H9 (cell line): ENCODE data around the gene NUP88. TPM values are rescaled to one million over a fixed set of nuclear protein-coding genes. Genes with fewer than 3 reads are reported as not detected.

Source experiments
- DNase-seq: peaks from one replicate; pipeline ENCODE4 v3.0.0-alpha.2; 2017
- H2AFZ ChIP-seq: one replicate; pipeline ENCODE4 v1.6.1; 2013; ENCODE audit warnings: mild to moderate bottlenecking, low read length, control low read depth, moderate library complexity
- H2AK5ac ChIP-seq: 2 replicates; pipeline ENCODE4 v1.6.1; 2013; ENCODE audit warnings: low read length, control low read depth, mixed read lengths; ENCODE audit not compliant: insufficient read length
- H2BK120ac ChIP-seq: one replicate; pipeline ENCODE4 v1.6.1; 2013; ENCODE audit warnings: low read depth, mild to moderate bottlenecking, low read length, control low read depth, inconsistent platforms; ENCODE audit not compliant: poor library complexity, severe bottlenecking
- H2BK12ac ChIP-seq: 2 replicates; pipeline ENCODE4 v1.6.1; 2013; ENCODE audit warnings: low read length, control low read depth, mixed read lengths, low read depth; ENCODE audit not compliant: insufficient read length
- H2BK15ac ChIP-seq: 2 replicates; pipeline ENCODE4 v1.6.1; 2013; ENCODE audit warnings: low read depth, low read length, control low read depth
- H2BK20ac ChIP-seq: one replicate; pipeline ENCODE4 v1.6.1; 2013; ENCODE audit warnings: low read depth, mild to moderate bottlenecking, low read length, control low read depth, inconsistent platforms; ENCODE audit not compliant: poor library complexity, severe bottlenecking
- H2BK5ac ChIP-seq: 2 replicates; pipeline ENCODE4 v1.6.1; 2013; ENCODE audit warnings: low read length, control low read depth, mixed read lengths; ENCODE audit not compliant: insufficient read length
- H3K14ac ChIP-seq: 2 replicates; pipeline ENCODE4 v1.6.1; 2013; ENCODE audit warnings: low read length, control low read depth; ENCODE audit not compliant: insufficient read depth
- H3K18ac ChIP-seq: 2 replicates; pipeline ENCODE4 v1.6.1; 2013; ENCODE audit warnings: low read depth, mild to moderate bottlenecking, mixed read lengths, low read length, control low read depth; ENCODE audit not compliant: insufficient read length
- H3K23ac ChIP-seq: 2 replicates; pipeline ENCODE4 v1.6.1; 2013; ENCODE audit warnings: low read length, control low read depth, mixed read lengths, low read depth; ENCODE audit not compliant: insufficient read length
- H3K23me2 ChIP-seq: 2 replicates; pipeline ENCODE4 v1.6.1; 2013; ENCODE audit warnings: low read depth, mild to moderate bottlenecking, mixed read lengths, low read length, control low read depth; ENCODE audit not compliant: insufficient read length, poor library complexity, severe bottlenecking
- H3K27ac ChIP-seq: 2 replicates; pipeline ENCODE4 v1.5.1; 2013; ENCODE audit warnings: low read length, control low read depth, mixed read lengths, low read depth; ENCODE audit not compliant: insufficient read length
- H3K27me3 ChIP-seq: 2 replicates; pipeline ENCODE4 v1.6.1; 2013; ENCODE audit warnings: low read length, control low read depth, inconsistent platforms; ENCODE audit not compliant: insufficient read depth
- H3K4ac ChIP-seq: 2 replicates; pipeline ENCODE4 v1.6.1; 2013; ENCODE audit warnings: low read depth, mild to moderate bottlenecking, control low read depth, inconsistent platforms, low read length, moderate library complexity
- H3K4me1 ChIP-seq: 2 replicates; pipeline ENCODE4 v1.6.1; 2013; ENCODE audit warnings: low read length, control low read depth, inconsistent platforms; ENCODE audit not compliant: insufficient read depth
- H3K4me2 ChIP-seq: 2 replicates; pipeline ENCODE4 v1.6.1; 2013; ENCODE audit warnings: low read length, control low read depth, mixed read lengths; ENCODE audit not compliant: insufficient read length, insufficient read depth
- H3K56ac ChIP-seq: 2 replicates; pipeline ENCODE4 v1.6.1; 2013; ENCODE audit warnings: low read depth, mild to moderate bottlenecking, mixed read lengths, low read length, control low read depth; ENCODE audit not compliant: insufficient read length
- H3K79me1 ChIP-seq: 2 replicates; pipeline ENCODE4 v1.6.1; 2013; ENCODE audit warnings: low read depth, mild to moderate bottlenecking, moderate library complexity, low read length, control low read depth, inconsistent platforms; ENCODE audit not compliant: insufficient read depth, poor library complexity, severe bottlenecking
- H3K79me2 ChIP-seq: 2 replicates; pipeline ENCODE4 v1.6.1; 2013; ENCODE audit warnings: low read length, control low read depth, inconsistent platforms; ENCODE audit not compliant: insufficient read depth
- H3K9ac ChIP-seq: 2 replicates; pipeline ENCODE4 v1.6.1; 2013; ENCODE audit warnings: low read length, control low read depth, mixed read lengths; ENCODE audit not compliant: insufficient read length; ENCODE audit errors: extremely low read depth
- H3K9me3 ChIP-seq: one replicate; pipeline ENCODE4 v1.6.1; 2013; ENCODE audit warnings: low read depth, low read length, inconsistent platforms; ENCODE audit not compliant: control insufficient read depth
- H3T11ph ChIP-seq: one replicate; pipeline ENCODE4 v1.6.1; 2013; ENCODE audit warnings: mild to moderate bottlenecking, low read length, control low read depth, inconsistent platforms
- H4K20me1 ChIP-seq: one replicate; pipeline ENCODE4 v1.6.1; 2013; ENCODE audit not compliant: control insufficient read depth, insufficient read length, insufficient read depth
- H4K5ac ChIP-seq: 2 replicates; pipeline ENCODE4 v1.6.1; 2013; ENCODE audit warnings: low read depth, mild to moderate bottlenecking, mixed read lengths, low read length, control low read depth; ENCODE audit not compliant: insufficient read length
- H4K8ac ChIP-seq: replicated peaks from 2 replicates; pipeline ENCODE4 v1.6.1; 2013; ENCODE audit warnings: low read length, control low read depth, mixed read lengths, low read depth; ENCODE audit not compliant: insufficient read length
- H4K91ac ChIP-seq: 2 replicates; pipeline ENCODE4 v1.6.1; 2013; ENCODE audit warnings: low read depth, mild to moderate bottlenecking, moderate library complexity, mixed read lengths, low read length, control low read depth; ENCODE audit not compliant: insufficient read length
- H3K27ac Mint-ChIP-seq, 3 experiments: 2 replicates in 2 of 3; 3 replicates in 1 of 3; pipeline ENCODE4 v1.8.0; 2020 to 2021; ENCODE audit warnings: mixed read lengths in 3 of 3, mild to moderate bottlenecking in 1 of 3, moderate library complexity in 1 of 3
- H3K27me3 Mint-ChIP-seq: 2 replicates; pipeline ENCODE4 v1.8.0; 2021; ENCODE audit warnings: low read depth, mild to moderate bottlenecking, moderate library complexity, mixed read lengths
- H3K36me3 Mint-ChIP-seq, 3 experiments: 2 replicates in 2 of 3; 3 replicates in 1 of 3; pipeline ENCODE4 v1.8.0; 2020 to 2021; ENCODE audit warnings: low read depth in 3 of 3, mixed read lengths in 3 of 3; ENCODE audit not compliant: insufficient read depth in 1 of 3
- H3K4me1 Mint-ChIP-seq, 2 experiments: 2 replicates each; pipeline ENCODE4 v1.8.0; 2020; ENCODE audit warnings: mixed read lengths in 2 of 2
- H3K4me3 Mint-ChIP-seq, 2 experiments: 2 replicates in 1 of 2; 3 replicates in 1 of 2; pipeline ENCODE4 v1.8.0; 2020 to 2021; ENCODE audit warnings: mild to moderate bottlenecking in 2 of 2, mixed read lengths in 2 of 2, moderate library complexity in 1 of 2
- H3K9me3 Mint-ChIP-seq, 2 experiments: 2 replicates in 1 of 2; 3 replicates in 1 of 2; pipeline ENCODE4 v1.8.0; 2020; ENCODE audit warnings: mild to moderate bottlenecking in 2 of 2, mixed read lengths in 2 of 2, moderate library complexity in 1 of 2
- WGBS: extraction: QIAGEN DNeasy Blood & Tissue Kit; methylation state at CpG from one replicate; pipeline ENCODE4 v1.1.7; 2013; ENCODE audit warnings: missing lambda C conversion rate, low lambda C conversion rate, mixed read lengths; ENCODE audit not compliant: insufficient read length; ENCODE audit errors: extremely low coverage; 5-methylcytosine and 5-hydroxymethylcytosine counted together
- total RNA-seq: library from RNA; stranded (reverse); gene quantifications from 2 replicates; pipeline ENCODE4 v1.2.1, GENCODE V29; 2021
- TF ChIP-seq, protein P1 (sequence below): fragments of 200-600 bp; sonication (generic); conservative IDR thresholded peaks from 3 replicates; pipeline ENCODE4 v1.8.0; 2021; ENCODE audit warnings: antibody characterized with exemption, mild to moderate bottlenecking

NUP88 gene
- total RNA-seq, 1 experiment from 2014 or later: 98.2 TPM

DNA sequence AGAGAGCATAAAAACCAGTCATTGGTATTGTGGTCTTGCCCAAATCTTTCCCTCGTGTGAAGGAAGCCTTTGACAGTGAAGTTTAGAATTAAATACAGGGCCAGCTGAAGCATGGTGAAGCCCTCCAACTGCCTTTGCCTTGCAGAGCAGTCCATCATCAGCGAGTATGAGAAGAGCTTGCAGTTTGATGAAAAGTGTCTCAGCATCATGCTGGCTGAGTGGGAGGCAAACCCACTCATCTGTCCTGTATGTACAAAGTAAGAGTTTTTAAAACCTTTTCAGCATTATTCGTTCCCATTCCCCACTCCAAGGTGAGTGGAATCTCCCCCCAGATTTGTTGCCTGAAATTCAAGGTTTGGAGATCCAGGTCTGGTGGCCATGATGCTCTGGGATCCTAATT is 6.4 kb upstream of the NUP88 start:
- no peak overlapping the region for H2BK120ac ChIP-seq
- no peak overlapping the region for H4K8ac ChIP-seq
- H3K14ac ChIP-seq: no peak overlapping the region
- no peak overlapping the region for H3K4me2 ChIP-seq
- H3K27me3 Mint-ChIP-seq: no peaks in the 10 kb centered on the region
- H3K79me1 ChIP-seq: peaks cover 2% of the 10 kb centered on the region
- H3T11ph ChIP-seq: no peak overlapping the region
- no peaks in the 10 kb centered on the region for H3K9me3 Mint-ChIP-seq
- no peaks in the 10 kb centered on the region for H3K27me3 ChIP-seq
- no peak overlapping the region for H2AK5ac ChIP-seq
- no peak overlapping the region for H3K18ac ChIP-seq
- no peak overlapping the region for H2BK15ac ChIP-seq
- no peaks in the 10 kb centered on the region for H4K20me1 ChIP-seq
- no peaks in the 10 kb centered on the region for H3K23me2 ChIP-seq
- H3K9ac ChIP-seq: no peak overlapping the region
- no peak overlapping the region for H3K56ac ChIP-seq
- H2AFZ ChIP-seq: no peak overlapping the region
- H4K91ac ChIP-seq: no peak overlapping the region
- H3K27ac ChIP-seq: no peak overlapping the region
- peaks cover 3% of the 10 kb centered on the region; the same call in 1 of the 2 replicates for H3K79me2 ChIP-seq
- H2BK5ac ChIP-seq: no peak overlapping the region
- H3K9me3 ChIP-seq: no peaks in the 10 kb centered on the region
- peaks cover 5 to 10% of the 10 kb centered on the region in 2 experiments for H3K4me1 Mint-ChIP-seq
- no CpG with 5 or more reads among the region's 3 CpGs for WGBS
- H3K27ac Mint-ChIP-seq: no peak overlapping the region
- no peak overlapping the region for H3K4ac ChIP-seq
- DNase-seq: no peak
- TF ChIP-seq, protein P1, sequence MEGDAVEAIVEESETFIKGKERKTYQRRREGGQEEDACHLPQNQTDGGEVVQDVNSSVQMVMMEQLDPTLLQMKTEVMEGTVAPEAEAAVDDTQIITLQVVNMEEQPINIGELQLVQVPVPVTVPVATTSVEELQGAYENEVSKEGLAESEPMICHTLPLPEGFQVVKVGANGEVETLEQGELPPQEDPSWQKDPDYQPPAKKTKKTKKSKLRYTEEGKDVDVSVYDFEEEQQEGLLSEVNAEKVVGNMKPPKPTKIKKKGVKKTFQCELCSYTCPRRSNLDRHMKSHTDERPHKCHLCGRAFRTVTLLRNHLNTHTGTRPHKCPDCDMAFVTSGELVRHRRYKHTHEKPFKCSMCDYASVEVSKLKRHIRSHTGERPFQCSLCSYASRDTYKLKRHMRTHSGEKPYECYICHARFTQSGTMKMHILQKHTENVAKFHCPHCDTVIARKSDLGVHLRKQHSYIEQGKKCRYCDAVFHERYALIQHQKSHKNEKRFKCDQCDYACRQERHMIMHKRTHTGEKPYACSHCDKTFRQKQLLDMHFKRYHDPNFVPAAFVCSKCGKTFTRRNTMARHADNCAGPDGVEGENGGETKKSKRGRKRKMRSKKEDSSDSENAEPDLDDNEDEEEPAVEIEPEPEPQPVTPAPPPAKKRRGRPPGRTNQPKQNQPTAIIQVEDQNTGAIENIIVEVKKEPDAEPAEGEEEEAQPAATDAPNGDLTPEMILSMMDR: no peak
- no peak overlapping the region for H2BK12ac ChIP-seq
- H2BK20ac ChIP-seq: no peak overlapping the region
- no peak overlapping the region for H3K23ac ChIP-seq
- H4K5ac ChIP-seq: no peak overlapping the region
- H3K36me3 Mint-ChIP-seq: peaks cover 57 to 94% (median 78%) of the 10 kb centered on the region in 3 experiments; a peak in 6 of 7 replicates
- no peaks in the 10 kb centered on the region for H3K4me1 ChIP-seq
- no peak overlapping the region for H3K4me3 Mint-ChIP-seq
